ENCODE data around the gene SMOC1. TPM values are rescaled to one million over a fixed set of nuclear protein-coding genes. Genes with fewer than 3 reads are reported as not detected.
A peak's percentile ranks its signal among the peaks of the same experiment; 100 is the strongest.

SMOC1 gene
- total and polyA plus RNA-seq, 12 donors: 0.33 to 19.8 (median 4.5) TPM

DNA sequence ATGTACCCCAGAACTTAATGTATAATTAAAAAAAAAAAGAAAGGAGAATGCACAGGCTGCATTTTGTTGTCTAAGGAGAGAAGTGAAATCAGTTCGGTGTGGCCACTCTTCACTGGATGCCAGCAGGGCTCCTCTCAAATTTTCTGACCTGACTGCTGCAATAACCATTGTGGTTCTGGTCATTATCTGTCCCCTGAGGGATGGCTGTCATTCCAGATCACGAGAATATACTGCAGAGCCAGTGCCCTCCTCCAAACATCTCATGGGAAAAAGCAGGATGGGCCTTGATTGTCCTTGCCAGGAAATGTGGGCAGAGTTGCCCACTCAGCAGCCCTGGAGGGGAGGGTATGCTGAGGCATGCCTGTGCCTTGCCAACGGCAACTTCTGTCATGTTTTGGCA, 170.4 kb downstream of the SMOC1 start:
- 60 to 77% (median 68%) methylated on average over 3 of the region's 3 CpGs for whole genome bisulfite sequencing, 4 donors
- Histone ChIP-seq H3K4me1 (replicated peaks in 1 of 2) (no peaks in the 10 kb centered on the region), H3K36me3 (replicated peaks in 1 of 2) (no peaks in the 10 kb centered on the region), H3K27me3 (no peaks in the 10 kb centered on the region), H3K27ac (no peak overlapping the region), H3K4me3 (no peak overlapping the region), H3K9me3 (replicated peaks in 1 of 3) (no peaks in the 10 kb centered on the region)
- TF ChIP-seq POLR2A (IDR thresholded peaks at IDR 0.05): no peak
- intact Hi-C loops (cut with DNase I): loop anchor here in 1 of 2 donors (5.0 kb wide), 1 partner anchor 663 kb away; no protein-coding TSS in a partner anchor
- no peak for DNase-seq

DNA sequence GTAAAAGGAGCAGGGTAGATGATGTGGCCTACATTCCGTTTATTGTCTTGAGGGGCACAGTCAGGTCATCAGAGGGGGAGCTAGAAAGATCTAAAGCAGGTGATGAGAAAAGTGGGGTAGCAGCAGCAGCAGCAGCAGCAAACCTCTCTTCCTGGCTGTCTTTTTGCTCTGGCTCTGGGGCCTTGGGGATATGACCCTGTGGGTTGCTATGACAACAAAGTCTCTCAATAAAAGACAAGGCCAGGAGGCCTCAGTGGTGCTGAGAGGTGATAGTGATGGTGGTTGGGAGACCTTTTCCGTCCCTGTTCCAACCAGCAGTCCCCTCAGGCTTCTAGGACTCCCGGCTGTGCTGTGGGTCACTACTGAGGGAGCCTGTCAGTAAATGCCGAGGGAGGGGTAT, 170.9 kb downstream of the SMOC1 start:
- intact Hi-C loops (cut with DNase I): no loop called here
- H3K36me3 ChIP-seq (replicated peaks in 1 of 2): no peaks in the 10 kb centered on the region
- no peak for DNase-seq
- H3K4me3 ChIP-seq: no peak overlapping the region
- H3K27me3 ChIP-seq: no peaks in the 10 kb centered on the region
- no peak overlapping the region for H3K27ac ChIP-seq
- TF ChIP-seq POLR2A (IDR thresholded peaks at IDR 0.05): no peak
- TF ChIP-seq, protein P1, sequence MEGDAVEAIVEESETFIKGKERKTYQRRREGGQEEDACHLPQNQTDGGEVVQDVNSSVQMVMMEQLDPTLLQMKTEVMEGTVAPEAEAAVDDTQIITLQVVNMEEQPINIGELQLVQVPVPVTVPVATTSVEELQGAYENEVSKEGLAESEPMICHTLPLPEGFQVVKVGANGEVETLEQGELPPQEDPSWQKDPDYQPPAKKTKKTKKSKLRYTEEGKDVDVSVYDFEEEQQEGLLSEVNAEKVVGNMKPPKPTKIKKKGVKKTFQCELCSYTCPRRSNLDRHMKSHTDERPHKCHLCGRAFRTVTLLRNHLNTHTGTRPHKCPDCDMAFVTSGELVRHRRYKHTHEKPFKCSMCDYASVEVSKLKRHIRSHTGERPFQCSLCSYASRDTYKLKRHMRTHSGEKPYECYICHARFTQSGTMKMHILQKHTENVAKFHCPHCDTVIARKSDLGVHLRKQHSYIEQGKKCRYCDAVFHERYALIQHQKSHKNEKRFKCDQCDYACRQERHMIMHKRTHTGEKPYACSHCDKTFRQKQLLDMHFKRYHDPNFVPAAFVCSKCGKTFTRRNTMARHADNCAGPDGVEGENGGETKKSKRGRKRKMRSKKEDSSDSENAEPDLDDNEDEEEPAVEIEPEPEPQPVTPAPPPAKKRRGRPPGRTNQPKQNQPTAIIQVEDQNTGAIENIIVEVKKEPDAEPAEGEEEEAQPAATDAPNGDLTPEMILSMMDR (IDR thresholded peaks at IDR 0.05): no peak
- 62 to 77% (median 71%) methylated on average over 4 of the region's 4 CpGs for WGBS, 4 donors
- H3K9me3 ChIP-seq (replicated peaks in 1 of 3): no peaks in the 10 kb centered on the region
- no peaks in the 10 kb centered on the region for H3K4me1 ChIP-seq (replicated peaks in 1 of 2)

DNA sequence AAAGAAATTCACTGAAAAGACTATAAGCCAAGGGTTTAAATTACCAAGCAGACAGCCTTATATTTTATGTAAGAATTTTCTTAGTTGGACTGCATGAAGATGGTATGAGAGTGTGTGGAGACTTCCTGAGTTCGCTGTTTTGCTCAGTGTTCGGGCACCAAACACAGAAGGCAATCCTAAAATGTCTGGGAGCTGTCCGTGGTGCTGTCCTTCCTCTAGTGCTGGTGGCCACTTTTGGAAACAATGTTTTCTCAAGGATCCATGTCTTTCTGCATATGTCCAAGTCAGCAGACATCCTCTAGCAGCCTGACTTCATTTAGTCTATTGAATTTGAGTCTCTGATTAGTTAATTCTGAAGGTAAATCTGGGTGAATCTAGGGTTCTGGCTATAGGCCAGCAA, 173.8 kb downstream of the SMOC1 start:
- no peak for TF ChIP-seq POLR2A (IDR thresholded peaks at IDR 0.05)
- TF ChIP-seq, protein P1 (IDR thresholded peaks at IDR 0.05): no peak
- H3K36me3 ChIP-seq (replicated peaks in 1 of 2): no peaks in the 10 kb centered on the region
- no peak overlapping the region for H3K27ac ChIP-seq
- no peaks in the 10 kb centered on the region for H3K9me3 ChIP-seq (replicated peaks in 1 of 3)
- intact Hi-C loops (cut with DNase I): no loop called here
- no peaks in the 10 kb centered on the region for H3K4me1 ChIP-seq (replicated peaks in 1 of 2)
- WGBS, 4 donors: 26 to 65% (median 36%) methylated on average over 2 to 3 of the region's 3 CpGs
- DNase-seq: peak in 5 of 7 donors; percentile 16 to 33 (median 22)
- no peak overlapping the region for H3K4me3 ChIP-seq
- H3K27me3 ChIP-seq: peaks cover 4% of the 10 kb centered on the region

DNA sequence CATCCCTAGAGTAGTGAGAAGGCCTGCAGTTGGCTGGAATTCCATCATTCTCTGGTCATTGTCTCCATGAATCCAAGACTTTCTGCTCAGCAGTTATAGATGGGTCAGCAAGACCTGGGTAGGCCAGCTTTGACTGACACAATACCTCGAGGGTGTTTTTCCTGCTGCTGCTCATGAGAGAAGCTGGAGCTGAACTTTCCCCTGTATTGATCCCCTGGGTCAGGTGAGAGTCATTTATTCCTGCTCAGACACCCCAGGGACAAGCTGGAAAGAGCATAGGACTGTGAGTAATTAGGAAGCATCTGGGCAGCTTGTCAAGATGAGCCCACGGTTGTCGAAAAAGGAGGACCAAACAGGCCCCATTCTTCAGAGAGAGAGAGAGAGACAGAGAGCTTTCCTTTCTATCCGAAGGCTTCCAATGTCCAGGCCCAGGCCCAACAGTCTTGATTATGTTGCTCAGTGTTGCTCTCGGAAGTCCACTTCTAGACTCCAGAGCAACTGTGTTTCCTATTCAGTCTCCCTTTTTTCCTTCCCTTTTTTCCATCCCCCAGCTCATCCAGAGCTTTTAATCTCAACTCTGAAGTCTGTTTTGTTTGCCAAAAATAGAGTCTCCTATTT, 178.4 kb downstream of the SMOC1 start:
- Histone ChIP-seq H3K4me3 (no peak overlapping the region), H3K27ac (no peak overlapping the region), H3K36me3 (replicated peaks in 1 of 2) (no peaks in the 10 kb centered on the region), H3K9me3 (replicated peaks in 1 of 3) (no peaks in the 10 kb centered on the region), H3K4me1 (replicated peaks in 1 of 2) (no peaks in the 10 kb centered on the region), H3K27me3 (peaks cover 8% of the 10 kb centered on the region)
- 64 to 83% (median 67%) methylated on average over 4 to 5 of the region's 5 CpGs for WGBS, 4 donors
- no peak for DNase-seq
- TF ChIP-seq POLR2A (IDR thresholded peaks at IDR 0.05): no peak
- TF ChIP-seq, protein P1 (IDR thresholded peaks at IDR 0.05): no peak
- intact Hi-C loops (cut with DNase I): no loop called here

DNA sequence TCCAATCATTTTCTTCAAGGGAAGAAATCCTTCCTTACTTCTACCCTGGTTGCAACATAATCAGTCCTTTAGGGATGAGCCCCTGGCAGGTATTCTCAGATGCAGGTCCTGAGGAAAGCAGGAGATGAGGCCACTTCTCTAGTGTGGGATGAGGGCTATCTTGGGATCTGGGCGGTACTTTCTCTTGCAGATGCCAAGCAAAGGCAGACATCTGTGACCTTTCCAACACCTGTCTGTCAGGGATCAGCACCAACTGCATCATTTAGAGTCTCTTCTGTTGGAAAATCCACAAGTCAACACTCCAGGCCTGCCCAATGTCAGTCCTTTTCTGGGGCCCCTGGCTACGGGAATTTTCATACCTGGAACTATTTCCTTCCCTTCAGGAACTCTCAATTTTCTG, 180.3 kb downstream of the SMOC1 start:
- H3K4me1 ChIP-seq (replicated peaks in 1 of 2): no peaks in the 10 kb centered on the region
- no peak overlapping the region for H3K4me3 ChIP-seq
- TF ChIP-seq, protein P1 (IDR thresholded peaks at IDR 0.05): no peak
- no peak for TF ChIP-seq POLR2A (IDR thresholded peaks at IDR 0.05)
- H3K9me3 ChIP-seq (replicated peaks in 1 of 3): no peaks in the 10 kb centered on the region
- H3K27ac ChIP-seq: no peak overlapping the region
- intact Hi-C loops (cut with DNase I): no loop called here
- no peak for DNase-seq
- H3K36me3 ChIP-seq (replicated peaks in 1 of 2): no peaks in the 10 kb centered on the region
- peaks cover 8% of the 10 kb centered on the region for H3K27me3 ChIP-seq
- WGBS, 4 donors: 74 to 86% (median 80%) methylated on average over 2 of the region's 2 CpGs
